Measurements from ENCODE around the gene PTCH1.

PTCH1 gene

GRCh38 chr9:95459851-95460517 is 56.8 kb downstream of the PTCH1 start:
- TF ChIP-seq, protein P1, sequence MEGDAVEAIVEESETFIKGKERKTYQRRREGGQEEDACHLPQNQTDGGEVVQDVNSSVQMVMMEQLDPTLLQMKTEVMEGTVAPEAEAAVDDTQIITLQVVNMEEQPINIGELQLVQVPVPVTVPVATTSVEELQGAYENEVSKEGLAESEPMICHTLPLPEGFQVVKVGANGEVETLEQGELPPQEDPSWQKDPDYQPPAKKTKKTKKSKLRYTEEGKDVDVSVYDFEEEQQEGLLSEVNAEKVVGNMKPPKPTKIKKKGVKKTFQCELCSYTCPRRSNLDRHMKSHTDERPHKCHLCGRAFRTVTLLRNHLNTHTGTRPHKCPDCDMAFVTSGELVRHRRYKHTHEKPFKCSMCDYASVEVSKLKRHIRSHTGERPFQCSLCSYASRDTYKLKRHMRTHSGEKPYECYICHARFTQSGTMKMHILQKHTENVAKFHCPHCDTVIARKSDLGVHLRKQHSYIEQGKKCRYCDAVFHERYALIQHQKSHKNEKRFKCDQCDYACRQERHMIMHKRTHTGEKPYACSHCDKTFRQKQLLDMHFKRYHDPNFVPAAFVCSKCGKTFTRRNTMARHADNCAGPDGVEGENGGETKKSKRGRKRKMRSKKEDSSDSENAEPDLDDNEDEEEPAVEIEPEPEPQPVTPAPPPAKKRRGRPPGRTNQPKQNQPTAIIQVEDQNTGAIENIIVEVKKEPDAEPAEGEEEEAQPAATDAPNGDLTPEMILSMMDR (IDR thresholded peaks at IDR 0.05): no peak

GRCh38 chr9:95459178-95459577 is 57.6 kb downstream of the PTCH1 start:
- TF ChIP-seq, protein P1 (IDR thresholded peaks at IDR 0.05): no peak

GRCh38 chr9:95458666-95459065 is 58.1 kb downstream of the PTCH1 start:
- TF ChIP-seq, protein P1 (IDR thresholded peaks at IDR 0.05): no peak

DNA sequence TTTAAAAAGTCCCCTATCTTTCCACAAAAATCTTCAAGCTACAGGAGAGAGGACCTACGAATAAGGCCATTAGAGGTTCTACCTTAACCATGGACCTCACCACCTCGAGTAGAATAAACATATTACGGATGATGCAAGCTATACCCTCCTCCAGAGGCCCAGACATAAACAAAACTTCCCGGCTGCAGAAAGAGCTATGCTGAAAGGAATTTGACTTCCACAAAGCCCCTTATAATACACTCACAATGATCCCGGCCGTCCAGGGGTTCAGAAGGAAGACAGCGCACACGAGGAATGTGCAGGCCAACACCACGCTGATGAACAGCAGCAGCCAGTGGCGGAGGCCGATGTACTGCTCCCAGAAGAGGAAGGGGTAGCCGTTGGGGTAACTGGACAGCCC is 59.0 kb downstream of the PTCH1 start:
- TF ChIP-seq, protein P1 (IDR thresholded peaks at IDR 0.05): no peak

DNA sequence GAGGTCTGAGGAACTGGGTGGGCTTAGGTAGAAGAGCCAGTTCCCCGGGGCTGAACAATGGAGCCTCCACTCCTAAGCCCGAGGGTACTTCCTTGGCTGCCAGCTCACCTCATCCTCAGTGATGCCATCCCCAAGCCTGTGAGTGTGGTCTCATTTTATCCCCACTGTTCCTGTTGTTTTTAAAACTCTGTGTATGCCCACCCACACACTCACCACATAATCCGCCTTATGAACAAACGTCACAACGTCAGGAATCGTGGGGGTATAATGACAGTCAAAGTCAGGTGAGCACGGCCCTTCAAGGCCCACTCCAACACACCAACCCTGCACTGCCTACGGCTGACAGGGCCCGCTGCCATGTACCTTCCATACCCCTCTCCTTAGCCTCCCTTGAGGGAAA is 61.1 kb downstream of the PTCH1 start:
- TF ChIP-seq, protein P1 (IDR thresholded peaks at IDR 0.05): no peak

GRCh38 chr9:95452176-95452575 is 64.6 kb downstream of the PTCH1 start:
- TF ChIP-seq, protein P1 (IDR thresholded peaks at IDR 0.05): no peak

- TF ChIP-seq, protein P1 (IDR thresholded peaks at IDR 0.05): no peak
Observed at GRCh38 chr9:95451065-95451426, 65.7 kb downstream of the PTCH1 start.
